Esophagus (tissue), 2 donors: ENCODE results near the gene SLIT3. TPM values are rescaled to one million over a fixed set of nuclear protein-coding genes. Genes with fewer than 3 reads are reported as not detected.

ENCODE experiments used
- H3K27ac ChIP-seq, 2 donors: one replicate each; pipeline ENCODE4 v1.5.1; 2013; ENCODE audit warnings: low read depth in 2 of 2, mild to moderate bottlenecking in 2 of 2, inconsistent platforms in 1 of 2, low read length in 1 of 2, moderate library complexity in 1 of 2
- H3K27me3 ChIP-seq, 2 donors: one replicate each; pipeline ENCODE4 v1.6.1; 2013; ENCODE audit warnings: low read length in 2 of 2, control low read depth in 1 of 2, mild to moderate bottlenecking in 1 of 2; ENCODE audit not compliant: insufficient read depth in 2 of 2, control insufficient read depth in 1 of 2
- H3K36me3 ChIP-seq, 2 donors: one replicate each; pipeline ENCODE4 v1.6.1; 2013; ENCODE audit warnings: low read length in 1 of 2; ENCODE audit not compliant: control insufficient read depth in 2 of 2, insufficient read depth in 2 of 2
- H3K4me1 ChIP-seq, 2 donors: one replicate each; pipeline ENCODE4 v1.6.1; 2013; ENCODE audit warnings: low read length in 1 of 2; ENCODE audit not compliant: control insufficient read depth in 2 of 2, insufficient read depth in 2 of 2
- H3K4me3 ChIP-seq, 2 donors: one replicate each; pipeline ENCODE4 v1.5.1; 2013; ENCODE audit warnings: low read length in 2 of 2, mild to moderate bottlenecking in 2 of 2, low read depth in 1 of 2, moderate library complexity in 1 of 2
- H3K9me3 ChIP-seq, 2 donors: one replicate each; pipeline ENCODE4 v1.6.1; 2013; ENCODE audit warnings: mild to moderate bottlenecking in 2 of 2, low read depth in 1 of 2, low read length in 1 of 2, moderate library complexity in 1 of 2; ENCODE audit not compliant: control insufficient read depth in 2 of 2, insufficient read depth in 1 of 2
- WGBS, 2 donors: extraction: QIAGEN DNeasy Blood & Tissue Kit; methylation state at CpG; one replicate each; pipeline ENCODE4 v1.1.7; 2013; 5-methylcytosine and 5-hydroxymethylcytosine counted together
- polyA plus RNA-seq, 2 donors: library from polyadenylated mRNA; stranded (reverse); fragments of 200-250 nt; gene quantifications; one replicate each; pipeline ENCODE4 v1.2.3, GENCODE V29; 2013
- donor health status: healthy with polysubstance abuse.
- donor health status: Bipolar disorder and iron deficiency.

The SLIT3 gene
- polyA plus RNA-seq, 2 donors = 0.53 to 2.0 TPM

DNA sequence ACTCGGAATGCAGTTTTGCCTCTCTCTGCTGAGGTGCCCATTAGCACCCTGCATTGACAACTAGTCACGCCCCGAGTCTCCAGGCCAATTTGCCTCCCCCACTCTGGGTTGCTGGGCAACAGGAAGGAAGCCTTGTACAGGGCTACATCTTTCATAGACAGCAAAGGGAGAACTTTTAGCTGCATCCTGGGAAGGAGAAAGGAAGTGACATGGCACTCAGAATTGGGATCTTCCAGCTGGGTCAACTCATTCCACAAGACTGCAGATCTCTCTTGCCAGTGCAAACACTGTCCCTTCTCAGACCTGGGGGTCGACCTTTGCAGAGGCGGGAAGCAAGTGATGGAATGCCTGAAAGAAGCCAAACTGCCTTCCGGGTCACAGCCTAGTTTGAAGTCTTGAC lies 282.0 kb downstream of the SLIT3 start:
- no peaks in the 10 kb centered on the region for H3K36me3 ChIP-seq
- H3K4me3 ChIP-seq = no peak overlapping the region
- no peaks in the 10 kb centered on the region for H3K9me3 ChIP-seq
- H3K4me1 ChIP-seq = no peaks in the 10 kb centered on the region
- H3K27ac ChIP-seq = no peak overlapping the region
- 59 to 68% methylated on average over 6 of the region's 6 CpGs for WGBS, 2 donors
- peaks cover 0 to 5% of the 10 kb centered on the region in 2 donors for H3K27me3 ChIP-seq

DNA sequence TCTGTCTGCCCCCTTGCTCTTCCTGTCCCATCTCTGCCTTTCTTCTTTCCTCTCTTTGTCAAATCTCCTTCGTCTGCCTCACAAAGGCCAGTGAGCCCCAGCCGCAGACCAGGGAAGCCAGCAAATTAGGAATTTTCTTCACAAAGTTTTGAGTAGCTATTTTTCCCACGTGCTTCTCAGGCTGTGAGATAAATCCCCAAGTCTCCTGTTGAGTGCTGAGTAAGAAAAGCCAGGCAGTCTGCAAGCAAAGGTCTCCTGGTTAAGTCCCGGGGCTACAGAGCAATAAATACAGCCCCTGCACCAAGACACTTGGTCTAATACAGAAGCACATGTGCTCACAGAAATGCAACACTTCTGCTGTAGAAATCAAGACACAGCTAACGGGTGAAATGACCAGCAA lies 284.9 kb downstream of the SLIT3 start:
- Histone ChIP-seq H3K4me1 (no peaks in the 10 kb centered on the region), H3K36me3 (no peaks in the 10 kb centered on the region), H3K4me3 (no peak overlapping the region), H3K27me3 (peaks cover 0 to 5% of the 10 kb centered on the region in 2 donors), H3K27ac (no peak overlapping the region), H3K9me3 (no peaks in the 10 kb centered on the region)
- WGBS, 2 donors = 73 to 79% methylated on average over 5 of the region's 5 CpGs

DNA sequence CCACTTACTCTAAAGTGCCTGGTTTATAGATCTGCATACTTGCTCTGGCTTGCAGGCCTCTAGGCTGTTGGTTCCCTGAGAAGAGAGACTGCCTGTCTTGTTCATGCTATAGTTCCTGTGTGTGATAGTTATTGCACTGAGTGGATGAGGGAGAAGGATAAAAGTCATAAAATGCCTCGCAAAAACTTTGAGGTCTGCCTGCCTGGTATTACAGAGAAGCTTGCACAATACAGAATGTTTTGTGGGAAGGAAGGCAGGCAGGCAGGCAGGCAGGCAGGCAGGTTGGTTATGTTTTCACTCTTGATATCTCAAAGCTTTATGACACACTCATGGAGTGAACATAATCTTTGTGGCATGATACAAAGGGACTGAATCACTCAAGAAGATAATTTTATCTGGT lies 287.1 kb downstream of the SLIT3 start:
- no peaks in the 10 kb centered on the region for H3K27me3 ChIP-seq
- H3K4me3 ChIP-seq = no peak overlapping the region
- H3K36me3 ChIP-seq = no peaks in the 10 kb centered on the region
- no peak overlapping the region for H3K27ac ChIP-seq
- peaks cover 0 to 3% of the 10 kb centered on the region in 2 donors for H3K4me1 ChIP-seq
- 47 to 59% methylated on average over 1 of the region's 1 CpG for WGBS, 2 donors
- H3K9me3 ChIP-seq = no peaks in the 10 kb centered on the region

DNA sequence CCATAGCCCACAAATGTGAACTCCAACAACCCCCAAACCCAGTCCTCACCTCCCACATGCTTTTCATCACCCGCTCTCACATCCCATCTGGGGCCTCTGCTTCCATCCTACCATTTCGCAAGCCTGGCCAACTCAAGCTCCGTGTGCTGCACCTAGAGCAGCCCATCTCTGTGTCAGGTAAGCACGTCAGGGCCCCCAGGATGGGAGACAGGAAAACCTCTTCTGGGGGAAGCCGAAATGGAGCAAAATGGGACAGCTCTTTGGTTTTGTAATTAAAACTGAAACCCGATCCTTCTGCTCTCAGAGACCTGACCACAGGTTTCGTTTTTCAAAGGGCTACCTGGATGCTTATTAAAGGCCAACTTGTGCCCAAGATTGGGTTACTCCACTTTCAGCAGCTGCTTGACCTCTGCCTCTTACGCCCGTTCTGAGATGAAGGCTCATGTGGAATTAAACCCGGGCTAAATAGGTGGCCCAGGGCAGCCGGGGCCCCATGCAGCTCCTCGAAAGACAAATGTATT lies 287.7 kb downstream of the SLIT3 start:
- H3K36me3 ChIP-seq = no peaks in the 10 kb centered on the region
- H3K27me3 ChIP-seq = no peaks in the 10 kb centered on the region
- H3K4me1 ChIP-seq = peaks cover 0 to 3% of the 10 kb centered on the region in 2 donors
- WGBS, 2 donors = 75 to 76% methylated on average over 12 of the region's 12 CpGs
- no peak overlapping the region for H3K4me3 ChIP-seq
- no peak overlapping the region for H3K27ac ChIP-seq
- no peaks in the 10 kb centered on the region for H3K9me3 ChIP-seq

DNA sequence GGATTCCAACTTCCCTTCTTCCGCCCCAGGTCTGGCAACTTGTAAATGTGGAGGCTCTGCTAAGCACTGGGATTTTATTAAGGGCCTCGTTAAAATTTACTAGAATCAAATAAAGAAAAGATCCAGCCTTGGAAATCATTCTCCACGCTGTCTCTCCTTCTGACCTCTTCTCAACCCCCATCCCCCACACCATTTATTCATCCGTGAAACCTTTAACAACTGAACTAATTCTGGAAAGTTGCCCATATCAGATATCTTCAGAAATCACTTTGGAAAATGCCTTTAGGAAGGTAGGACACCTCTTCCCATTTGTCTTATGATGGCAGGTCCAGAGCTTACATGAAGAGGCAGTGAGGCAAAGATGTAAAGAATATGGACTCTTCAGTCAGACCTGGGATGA lies 288.5 kb downstream of the SLIT3 start:
- WGBS, 2 donors = 52 to 64% methylated on average over 4 of the region's 4 CpGs
- Histone ChIP-seq H3K27ac (no peak overlapping the region), H3K36me3 (no peaks in the 10 kb centered on the region), H3K4me1 (peaks cover 0 to 3% of the 10 kb centered on the region in 2 donors), H3K4me3 (no peak overlapping the region), H3K27me3 (no peaks in the 10 kb centered on the region), H3K9me3 (no peaks in the 10 kb centered on the region)

DNA sequence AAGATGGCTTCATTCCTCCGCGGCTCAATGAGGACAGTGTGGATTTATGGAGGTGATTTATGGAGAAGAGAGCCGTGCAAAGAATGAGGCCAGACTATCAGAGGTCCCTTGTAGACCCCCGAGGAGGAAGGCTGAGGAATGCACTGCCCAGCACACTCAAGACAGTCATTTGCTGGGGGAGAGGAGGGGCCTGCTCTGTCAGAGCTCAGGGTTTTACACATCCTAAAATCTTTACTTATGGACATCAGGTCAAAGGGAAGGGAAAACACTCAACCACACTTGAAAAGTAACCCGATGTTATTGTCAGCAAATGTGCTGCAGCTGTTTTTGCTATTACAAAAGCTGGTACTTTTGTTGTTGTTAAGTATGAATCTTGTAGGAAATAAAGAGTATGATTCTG lies 289.5 kb downstream of the SLIT3 start:
- Histone ChIP-seq H3K36me3 (no peaks in the 10 kb centered on the region), H3K9me3 (peaks cover 0 to 3% of the 10 kb centered on the region in 2 donors), H3K4me1 (peaks cover 3 to 6% of the 10 kb centered on the region in 2 donors), H3K4me3 (no peak overlapping the region), H3K27ac (no peak overlapping the region), H3K27me3 (no peaks in the 10 kb centered on the region)
- WGBS, 2 donors = 73 to 78% methylated on average over 5 of the region's 5 CpGs

DNA sequence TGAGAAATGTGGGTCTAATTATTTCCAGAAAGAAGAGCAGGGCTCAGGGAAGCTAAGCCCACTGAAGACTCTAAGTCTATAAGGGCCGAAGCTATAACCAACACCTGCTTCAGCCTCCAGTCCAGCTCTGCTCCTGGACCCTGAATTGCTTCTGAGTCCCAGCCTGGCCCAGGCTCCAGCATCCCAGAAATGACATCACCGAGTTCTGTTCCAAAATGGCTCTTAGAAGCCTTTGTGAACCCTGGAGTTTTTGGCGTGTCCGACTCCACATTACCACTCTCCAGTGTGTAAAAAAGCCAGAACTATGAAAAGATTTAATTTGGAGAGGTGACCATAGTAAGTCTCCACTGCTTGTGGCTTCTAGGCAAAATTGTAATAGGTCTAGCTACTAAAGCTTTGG lies 289.9 kb downstream of the SLIT3 start:
- no peak overlapping the region for H3K4me3 ChIP-seq
- peaks cover 3 to 6% of the 10 kb centered on the region in 2 donors for H3K4me1 ChIP-seq
- no peak overlapping the region for H3K27ac ChIP-seq
- H3K36me3 ChIP-seq = no peaks in the 10 kb centered on the region
- peaks cover 0 to 3% of the 10 kb centered on the region in 2 donors for H3K9me3 ChIP-seq
- no peaks in the 10 kb centered on the region for H3K27me3 ChIP-seq
- 76 to 81% methylated on average over 4 of the region's 4 CpGs for WGBS, 2 donors

DNA sequence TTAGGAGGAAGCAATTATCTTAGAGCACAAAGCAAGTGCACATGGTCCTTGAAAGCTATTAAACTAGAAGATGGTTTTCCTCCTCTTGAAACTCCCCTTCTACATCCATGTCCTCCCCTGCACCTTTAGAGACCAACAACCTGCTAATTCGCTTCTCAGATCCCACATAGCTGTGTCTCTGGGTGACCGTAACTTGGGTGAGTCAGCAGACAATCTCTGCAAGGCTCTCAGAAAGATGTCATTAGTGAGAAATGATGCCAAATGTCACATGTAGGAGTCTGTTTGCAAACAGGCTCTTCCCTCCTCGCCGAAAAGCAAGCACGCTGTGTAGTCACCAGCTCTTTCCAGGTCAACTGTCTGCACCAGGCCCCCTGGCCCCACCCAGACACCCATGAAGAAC lies 291.8 kb downstream of the SLIT3 start:
- no peaks in the 10 kb centered on the region for H3K27me3 ChIP-seq
- whole genome bisulfite sequencing, 2 donors = 71 to 72% methylated on average over 5 of the region's 5 CpGs
- no peak overlapping the region for H3K4me3 ChIP-seq
- H3K9me3 ChIP-seq = peaks cover 0 to 3% of the 10 kb centered on the region in 2 donors
- H3K27ac ChIP-seq = no peak overlapping the region
- H3K4me1 ChIP-seq = peaks cover 3 to 8% of the 10 kb centered on the region in 2 donors
- H3K36me3 ChIP-seq = no peaks in the 10 kb centered on the region

DNA sequence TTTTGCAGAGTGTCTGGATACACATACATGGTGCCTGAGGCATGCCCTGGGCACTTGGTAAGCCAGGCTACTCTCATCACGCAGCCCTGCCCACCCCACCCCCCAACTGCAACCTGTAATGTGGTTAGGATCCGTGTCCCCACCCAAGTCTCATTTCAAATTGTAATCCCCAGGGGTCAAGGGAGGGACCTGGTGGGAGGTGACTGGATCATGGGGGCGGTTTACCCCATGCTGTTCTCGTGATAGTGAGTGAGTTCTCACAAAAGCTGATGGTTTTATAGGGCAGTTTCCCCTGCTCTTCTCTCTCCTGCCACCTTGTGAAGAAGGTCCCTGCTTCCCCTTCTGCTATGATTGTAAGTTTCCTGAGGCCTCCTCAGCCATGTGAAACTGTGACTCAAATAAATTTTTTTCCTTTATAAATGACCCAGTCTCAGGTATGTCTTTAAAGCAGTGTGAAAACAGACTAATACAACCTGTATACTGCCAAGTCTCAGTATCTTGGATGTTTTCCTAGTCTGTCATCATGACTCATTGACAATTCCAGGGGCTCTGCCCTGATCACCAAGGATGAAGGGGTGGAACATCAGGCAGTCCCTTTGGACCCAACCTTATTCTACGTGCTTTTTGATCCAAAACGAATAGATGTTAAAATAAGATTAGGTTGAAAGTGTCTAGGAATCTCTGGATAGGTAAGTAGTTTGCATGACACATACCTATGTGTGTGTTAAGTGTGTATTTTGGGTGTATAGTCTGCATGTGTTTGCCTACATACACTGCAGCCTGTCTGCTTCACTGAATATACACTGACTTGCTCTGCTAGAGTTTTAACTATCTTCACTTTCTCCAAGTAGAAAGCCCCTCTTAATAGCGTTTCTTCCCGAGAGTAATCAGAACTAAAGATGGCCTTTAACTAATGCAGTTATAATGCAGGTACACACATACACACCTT lies 293.8 kb downstream of the SLIT3 start:
- 70 to 75% methylated on average over 8 of the region's 8 CpGs for WGBS, 2 donors
- Histone ChIP-seq H3K4me3 (no peak overlapping the region), H3K27ac (no peak overlapping the region), H3K36me3 (no peaks in the 10 kb centered on the region), H3K9me3 (peaks cover 0 to 3% of the 10 kb centered on the region in 2 donors), H3K27me3 (no peaks in the 10 kb centered on the region), H3K4me1 (peaks cover 3 to 8% of the 10 kb centered on the region in 2 donors)
